HUES6 (cell line): ENCODE data around the gene GNB2.

Experiments
- H3K27ac ChIP-seq: 2 replicates; pipeline ENCODE4 v1.7.0; 2013; ENCODE audit warnings: low read depth, mild to moderate bottlenecking, low read length, inconsistent platforms
- H3K27me3 ChIP-seq: 2 replicates; pipeline ENCODE4 v1.6.1; 2013; ENCODE audit warnings: low read length; ENCODE audit not compliant: control insufficient read depth, insufficient read depth
- H3K36me3 ChIP-seq: 2 replicates; pipeline ENCODE4 v1.6.1; 2013; ENCODE audit warnings: low read length; ENCODE audit not compliant: control insufficient read depth, insufficient read depth
- H3K4me1 ChIP-seq: 2 replicates; pipeline ENCODE4 v1.6.1; 2013; ENCODE audit warnings: low read length; ENCODE audit not compliant: control insufficient read depth, insufficient read depth
- H3K4me3 ChIP-seq: 2 replicates; pipeline ENCODE4 v1.5.1; 2013; ENCODE audit warnings: low read depth, low read length
- H3K9ac ChIP-seq: one replicate; pipeline ENCODE4 v1.6.1; 2013; ENCODE audit warnings: mild to moderate bottlenecking, low read length
- H3K9me3 ChIP-seq: 2 replicates; pipeline ENCODE4 v1.6.1; 2013; ENCODE audit warnings: low read depth, low read length; ENCODE audit not compliant: control insufficient read depth, insufficient read depth

The GNB2 gene

DNA sequence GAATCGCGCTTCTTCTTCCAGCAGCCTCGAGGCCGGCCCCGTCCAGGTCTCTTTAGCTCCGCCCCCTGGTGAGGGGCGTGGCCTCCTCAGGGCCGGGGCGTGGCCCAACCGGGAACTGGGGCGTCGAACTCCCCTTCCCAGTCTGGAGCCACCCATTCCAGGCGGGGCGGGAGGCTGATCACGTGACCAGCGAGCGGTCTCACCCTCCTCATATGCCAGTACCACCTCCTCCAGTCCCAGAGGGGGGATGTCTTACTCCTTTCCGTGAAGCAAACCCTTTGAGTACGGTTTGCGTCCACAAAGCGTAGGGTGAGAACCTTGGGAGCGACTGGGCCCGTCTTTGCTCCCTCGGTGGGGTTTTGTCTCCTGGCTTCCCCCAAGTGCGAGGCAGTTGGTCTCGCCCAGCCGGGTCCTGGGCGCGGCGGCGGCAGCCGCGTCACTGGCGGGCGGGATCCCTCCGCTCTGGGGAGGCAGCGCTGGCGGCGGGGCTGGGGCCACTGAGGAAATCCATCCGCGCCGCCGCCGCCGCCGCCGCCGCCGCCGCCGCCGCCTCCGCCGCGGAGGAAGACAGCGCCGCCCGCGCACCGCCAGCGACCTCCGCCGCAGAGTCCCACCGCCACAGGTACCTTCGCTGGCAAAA is at the start of gene GNB2:
GNB2 (plus strand) TSS at position 439 of the 640 bp plus-strand sequence. CDS start 2,526 bp downstream, outside the sequence.
- Histone ChIP-seq H3K27me3 (peaks cover 8% of the 10 kb centered on the region; the same call in 1 of the 2 replicates), H3K36me3 (peaks cover 20% of the 10 kb centered on the region), H3K9ac (peak within 1 kb of the TSS; percentile 97), H3K27ac (peak within 1 kb of the TSS; percentile 97), H3K4me1 (no peaks in the 10 kb centered on the region), H3K9me3 (no peaks in the 10 kb centered on the region), H3K4me3 (peak within 1 kb of the TSS; percentile 65)

GRCh38 chr7:100623951-100624824 is 49.4 kb upstream of the GNB2 start:
- Histone ChIP-seq H3K4me3 (no peak overlapping the region), H3K27me3 (peaks cover 15% of the 10 kb centered on the region), H3K9ac (no peak overlapping the region), H3K4me1 (peaks cover 6% of the 10 kb centered on the region; the same call in 1 of the 2 replicates), H3K9me3 (no peaks in the 10 kb centered on the region), H3K36me3 (no peaks in the 10 kb centered on the region), H3K27ac (no peak overlapping the region)

GRCh38 chr7:100626055-100626454 is 47.5 kb upstream of the GNB2 start:
- Histone ChIP-seq H3K9ac (no peak overlapping the region), H3K4me3 (peak overlapping the region; percentile 53)

GRCh38 chr7:100626530-100627237 is 46.9 kb upstream of the GNB2 start:
- peak overlapping the region; percentile 48 for H3K9ac ChIP-seq
- peaks cover 6% of the 10 kb centered on the region; the same call in 1 of the 2 replicates for H3K4me1 ChIP-seq
- peak overlapping the region; percentile 53 for H3K4me3 ChIP-seq
- no peak overlapping the region for H3K27ac ChIP-seq
- no peaks in the 10 kb centered on the region for H3K9me3 ChIP-seq
- peaks cover 16% of the 10 kb centered on the region for H3K27me3 ChIP-seq
- H3K36me3 ChIP-seq = no peaks in the 10 kb centered on the region

More at GRCh38 chr7:100626055-100626454, 47.5 kb upstream of the GNB2 start:
- Histone ChIP-seq H3K36me3 (no peaks in the 10 kb centered on the region), H3K4me1 (peaks cover 6% of the 10 kb centered on the region; the same call in 1 of the 2 replicates), H3K9me3 (no peaks in the 10 kb centered on the region), H3K27me3 (peaks cover 15% of the 10 kb centered on the region), H3K27ac (no peak overlapping the region)

- H3K27ac ChIP-seq = no peak overlapping the region
- H3K4me3 ChIP-seq = peak overlapping the region; percentile 53; the same call in 1 of the 2 replicates
- H3K36me3 ChIP-seq = no peaks in the 10 kb centered on the region
- no peaks in the 10 kb centered on the region for H3K9me3 ChIP-seq
- no peak overlapping the region for H3K9ac ChIP-seq
- peaks cover 22% of the 10 kb centered on the region for H3K27me3 ChIP-seq
- H3K4me1 ChIP-seq = peaks cover 6% of the 10 kb centered on the region; the same call in 1 of the 2 replicates
Observed at GRCh38 chr7:100627238-100627549, 46.3 kb upstream of the GNB2 start.

GRCh38 chr7:100629117-100629716 is 44.3 kb upstream of the GNB2 start:
- Histone ChIP-seq H3K27me3 (peaks cover 33% of the 10 kb centered on the region), H3K36me3 (no peaks in the 10 kb centered on the region), H3K4me1 (peaks cover 9% of the 10 kb centered on the region; the same call in 1 of the 2 replicates), H3K27ac (no peak overlapping the region), H3K9me3 (no peaks in the 10 kb centered on the region), H3K9ac (no peak overlapping the region), H3K4me3 (no peak overlapping the region)

DNA sequence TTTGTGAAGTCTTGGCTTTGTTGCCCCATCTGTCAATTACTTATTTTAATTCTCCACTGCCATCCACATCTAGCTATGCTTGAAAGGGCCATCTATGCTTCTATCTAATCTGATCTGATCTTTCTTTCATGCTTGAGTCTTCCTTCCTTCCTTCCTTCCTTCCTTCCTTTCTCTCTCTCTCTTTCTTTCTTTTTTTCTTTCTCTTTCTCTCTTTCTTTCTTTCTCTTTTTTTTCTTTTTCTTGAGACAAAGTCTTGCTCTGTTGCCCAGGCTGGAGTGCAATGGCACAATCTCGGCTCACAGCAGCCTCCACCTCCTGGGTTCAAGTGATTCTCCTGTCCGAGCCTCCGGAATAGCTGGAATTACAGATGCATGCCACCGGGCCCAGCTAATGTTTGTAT is 43.5 kb upstream of the GNB2 start:
- H3K9ac ChIP-seq = no peak overlapping the region
- H3K27me3 ChIP-seq = peaks cover 33% of the 10 kb centered on the region
- H3K4me1 ChIP-seq = peaks cover 9% of the 10 kb centered on the region; the same call in 1 of the 2 replicates
- no peak overlapping the region for H3K4me3 ChIP-seq
- H3K27ac ChIP-seq = no peak overlapping the region
- no peaks in the 10 kb centered on the region for H3K9me3 ChIP-seq
- no peaks in the 10 kb centered on the region for H3K36me3 ChIP-seq

DNA sequence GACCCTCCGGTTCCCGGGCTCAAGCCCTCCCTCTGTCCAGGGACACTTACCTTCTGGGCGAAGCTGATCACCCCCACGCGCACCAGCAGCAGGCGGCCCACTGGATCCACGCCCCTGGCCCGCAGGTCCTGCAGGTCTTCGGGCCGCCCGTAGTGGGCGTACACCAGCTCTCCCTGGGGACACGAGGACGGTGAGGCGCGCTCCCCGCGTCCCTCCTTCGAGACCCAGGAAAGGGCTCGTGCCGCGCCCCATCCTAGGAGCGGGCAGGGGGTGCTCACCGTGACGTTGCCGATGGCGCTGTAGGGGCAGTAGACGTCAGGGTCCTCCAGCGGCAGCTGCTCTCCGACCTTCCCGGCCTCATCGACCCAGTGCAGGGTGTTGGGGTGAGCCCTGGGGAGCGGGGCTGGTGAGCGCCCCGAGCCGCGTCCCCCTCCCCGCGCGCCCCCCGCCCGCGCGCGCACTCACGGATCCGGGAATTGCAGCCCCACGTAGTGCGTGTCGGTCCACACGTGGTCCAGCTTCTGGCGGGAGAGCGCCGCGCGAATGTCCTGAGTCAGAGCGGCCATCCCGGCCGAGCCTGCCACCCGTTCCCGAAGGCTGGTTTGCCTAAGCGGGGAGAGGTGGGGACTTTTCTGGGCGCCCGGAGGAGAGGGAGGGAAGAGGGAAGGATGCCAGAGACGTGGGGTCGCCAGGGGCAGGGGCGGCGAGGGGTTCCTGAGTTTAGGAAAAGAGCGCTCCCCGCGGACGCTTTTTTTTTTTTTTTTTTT is 40.4 kb upstream of the GNB2 start:
- Histone ChIP-seq H3K27me3 (peaks cover 18% of the 10 kb centered on the region), H3K36me3 (no peaks in the 10 kb centered on the region), H3K4me1 (0 out of 2 replicates have a peak, but pooled peaks cover 3% of the 10 kb centered on the region), H3K9me3 (no peaks in the 10 kb centered on the region), H3K9ac (peak overlapping the region; percentile 41), H3K4me3 (peak overlapping the region; percentile 72), H3K27ac (no peak overlapping the region)

- no peaks in the 10 kb centered on the region for H3K36me3 ChIP-seq
- H3K27ac ChIP-seq = no peak overlapping the region
- H3K4me1 ChIP-seq = peaks cover 18% of the 10 kb centered on the region
- no peak overlapping the region for H3K4me3 ChIP-seq
- no peaks in the 10 kb centered on the region; the same call in 1 of the 2 replicates for H3K27me3 ChIP-seq
- no peak overlapping the region for H3K9ac ChIP-seq
- no peaks in the 10 kb centered on the region for H3K9me3 ChIP-seq
Observed at GRCh38 chr7:100639995-100640516, 33.5 kb upstream of the GNB2 start.
